Calu3 (cell line): ENCODE data around the gene PHF2. TPM values are rescaled to one million over a fixed set of nuclear protein-coding genes. Genes with fewer than 3 reads are reported as not detected.

ENCODE experiments used
- BruUV-seq: library from RNA; stranded (reverse); fragments of 400-500 nt; replicated peaks from 2 replicates; lab custom pipeline; 2021; lab: Mats Ljungman, UMichigan
- CTCF ChIA-PET: fragments of 300-600 bp; sonication (Branson Sonifier 250); formaldehyde crosslinking; loops from one replicate; lab custom pipeline; 2022; ENCODE audit warnings: antibody characterized with exemption; lab: Charles Lee
- DNase-seq: peaks from one replicate; pipeline ENCODE4 v3.0.0; 2022
- H3K27ac Mint-ChIP-seq: one replicate; pipeline ENCODE4 v1.8.0; 2022; ENCODE audit warnings: mixed read lengths; ENCODE audit not compliant: unreplicated experiment
- H3K27me3 Mint-ChIP-seq: one replicate; pipeline ENCODE4 v1.8.0; 2022; ENCODE audit warnings: mixed read lengths; ENCODE audit not compliant: unreplicated experiment
- H3K36me3 Mint-ChIP-seq: one replicate; pipeline ENCODE4 v1.8.0; 2022; ENCODE audit warnings: mild to moderate bottlenecking, moderate library complexity, mixed read lengths; ENCODE audit not compliant: insufficient read depth, unreplicated experiment
- H3K4me1 Mint-ChIP-seq: one replicate; pipeline ENCODE4 v1.8.0; 2022; ENCODE audit warnings: mild to moderate bottlenecking, low read depth, mixed read lengths; ENCODE audit not compliant: unreplicated experiment
- H3K4me3 Mint-ChIP-seq: one replicate; pipeline ENCODE4 v1.8.0; 2022; ENCODE audit warnings: mild to moderate bottlenecking, low read depth, moderate library complexity, mixed read lengths; ENCODE audit not compliant: unreplicated experiment
- H3K9me3 Mint-ChIP-seq: one replicate; pipeline ENCODE4 v1.8.0; 2022; ENCODE audit warnings: low read depth, mixed read lengths; ENCODE audit not compliant: unreplicated experiment
- intact Hi-C: fragments of 100-400 bp; cut with micrococcal nuclease; formaldehyde crosslinking; loops from one replicate; pipeline ENCODE4 v1.10.0; 2022; ENCODE audit not compliant: unreplicated experiment
- total RNA-seq: library from RNA; stranded (reverse); gene quantifications from 2 replicates; pipeline ENCODE4 v1.2.3, GENCODE V29; 2022
- TF ChIP-seq, protein P1 (sequence below): fragments of 200-600 bp; IDR thresholded peaks from one replicate; pipeline ENCODE4 v1.8.0; 2022; ENCODE audit warnings: antibody characterized with exemption; ENCODE audit not compliant: unreplicated experiment

PHF2 gene
- total RNA-seq, 1 experiment from 2014 or later = 13.9 TPM

DNA sequence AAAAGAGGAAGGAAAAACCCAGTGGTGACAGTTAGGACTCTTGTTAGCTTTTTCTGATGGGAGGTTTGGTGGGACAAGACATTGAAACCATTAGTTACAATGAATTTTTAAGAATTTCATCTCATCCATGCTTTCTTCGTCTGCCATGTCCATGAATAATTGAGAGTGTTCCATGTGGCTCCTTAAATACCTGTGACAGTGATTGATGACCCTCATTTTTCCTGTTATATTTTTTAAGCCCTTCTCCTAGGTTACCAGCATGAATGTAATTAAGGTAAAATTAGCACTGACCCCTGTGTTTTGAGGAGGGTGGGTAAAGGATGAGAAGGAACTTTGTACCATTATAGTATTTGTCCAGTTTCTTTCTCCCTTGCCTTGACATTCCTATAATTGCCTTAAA, 23.5 kb upstream of the PHF2 start:
- Mint-ChIP-seq H3K9me3 (no peaks in the 10 kb centered on the region), H3K27ac (no peak overlapping the region), H3K27me3 (no peaks in the 10 kb centered on the region), H3K36me3 (peaks cover 18% of the 10 kb centered on the region), H3K4me3 (no peak overlapping the region), H3K4me1 (no peaks in the 10 kb centered on the region)
- intact Hi-C loops = no loop called here
- CTCF ChIA-PET = no interaction called here
- BruUV-seq = no TSS peak
- TF ChIP-seq, protein P1, sequence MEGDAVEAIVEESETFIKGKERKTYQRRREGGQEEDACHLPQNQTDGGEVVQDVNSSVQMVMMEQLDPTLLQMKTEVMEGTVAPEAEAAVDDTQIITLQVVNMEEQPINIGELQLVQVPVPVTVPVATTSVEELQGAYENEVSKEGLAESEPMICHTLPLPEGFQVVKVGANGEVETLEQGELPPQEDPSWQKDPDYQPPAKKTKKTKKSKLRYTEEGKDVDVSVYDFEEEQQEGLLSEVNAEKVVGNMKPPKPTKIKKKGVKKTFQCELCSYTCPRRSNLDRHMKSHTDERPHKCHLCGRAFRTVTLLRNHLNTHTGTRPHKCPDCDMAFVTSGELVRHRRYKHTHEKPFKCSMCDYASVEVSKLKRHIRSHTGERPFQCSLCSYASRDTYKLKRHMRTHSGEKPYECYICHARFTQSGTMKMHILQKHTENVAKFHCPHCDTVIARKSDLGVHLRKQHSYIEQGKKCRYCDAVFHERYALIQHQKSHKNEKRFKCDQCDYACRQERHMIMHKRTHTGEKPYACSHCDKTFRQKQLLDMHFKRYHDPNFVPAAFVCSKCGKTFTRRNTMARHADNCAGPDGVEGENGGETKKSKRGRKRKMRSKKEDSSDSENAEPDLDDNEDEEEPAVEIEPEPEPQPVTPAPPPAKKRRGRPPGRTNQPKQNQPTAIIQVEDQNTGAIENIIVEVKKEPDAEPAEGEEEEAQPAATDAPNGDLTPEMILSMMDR = no peak
- DNase-seq = no peak

DNA sequence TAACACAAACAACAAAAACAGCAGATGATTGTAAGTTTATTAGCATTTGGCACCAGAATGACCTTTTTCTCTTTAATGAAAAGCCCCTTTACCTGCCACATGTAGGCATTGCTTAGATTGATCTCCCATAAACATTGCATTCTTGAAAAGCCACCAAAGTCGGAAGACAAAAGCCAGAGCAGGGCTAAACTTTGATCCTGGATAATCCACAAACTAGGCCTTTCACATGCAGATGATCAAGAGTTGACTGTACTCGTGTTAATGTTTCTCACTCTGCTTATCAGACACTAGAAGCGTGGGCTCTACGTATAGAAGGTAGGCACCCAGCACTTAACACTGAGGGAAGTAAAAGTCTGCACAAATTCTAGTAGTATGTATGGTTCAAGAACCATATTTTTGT, 21.0 kb upstream of the PHF2 start:
- BruUV-seq = no TSS peak
- intact Hi-C loops = no loop called here
- no peaks in the 10 kb centered on the region for H3K9me3 Mint-ChIP-seq
- TF ChIP-seq, protein P1 = no peak
- no peaks in the 10 kb centered on the region for H3K4me1 Mint-ChIP-seq
- H3K4me3 Mint-ChIP-seq = no peak overlapping the region
- no peak overlapping the region for H3K27ac Mint-ChIP-seq
- H3K27me3 Mint-ChIP-seq = no peaks in the 10 kb centered on the region
- CTCF ChIA-PET = no interaction called here
- peaks cover 18% of the 10 kb centered on the region for H3K36me3 Mint-ChIP-seq
- DNase-seq = no peak

DNA sequence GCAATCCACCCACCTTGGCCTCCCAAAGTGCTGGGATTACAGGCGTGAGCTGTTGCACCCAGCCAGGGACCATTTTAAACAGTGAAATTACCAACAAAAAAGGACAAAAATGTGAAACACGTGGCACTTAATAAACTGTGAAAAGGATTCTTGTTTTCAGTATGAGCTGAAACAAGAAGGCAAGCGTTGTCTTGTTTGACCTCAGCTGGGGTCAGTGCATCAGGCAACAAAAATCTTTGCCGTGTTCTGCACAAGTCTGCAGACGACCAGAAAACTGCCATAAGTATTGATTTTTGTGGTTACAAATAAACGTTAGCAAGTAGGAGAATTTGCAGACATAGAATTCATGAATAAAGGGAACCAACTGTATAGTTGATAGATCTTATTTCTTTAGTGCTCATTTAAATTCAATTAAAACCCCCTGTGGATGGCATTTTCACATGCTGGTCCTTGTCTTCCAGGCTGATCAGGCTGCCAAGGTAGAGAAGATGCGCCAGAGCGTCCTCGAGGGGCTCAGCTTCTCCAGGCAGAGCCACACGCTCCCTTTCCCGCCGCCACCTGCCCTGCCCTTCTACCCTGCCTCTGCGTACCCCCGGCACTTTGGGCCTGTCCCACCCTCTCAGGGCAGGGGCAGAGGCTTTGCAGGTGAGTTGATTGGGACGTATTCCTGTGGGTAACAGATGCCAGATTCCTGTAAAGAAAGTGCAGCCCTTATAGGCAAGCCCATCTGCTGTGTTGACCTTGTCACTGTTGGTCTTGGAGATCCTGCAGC, 18.8 kb upstream of the PHF2 start:
- no peak overlapping the region for H3K4me3 Mint-ChIP-seq
- no peaks in the 10 kb centered on the region for H3K4me1 Mint-ChIP-seq
- TF ChIP-seq, protein P1 = no peak
- BruUV-seq = no TSS peak
- H3K27me3 Mint-ChIP-seq = no peaks in the 10 kb centered on the region
- CTCF ChIA-PET = no interaction called here
- H3K36me3 Mint-ChIP-seq = peaks cover 18% of the 10 kb centered on the region
- H3K27ac Mint-ChIP-seq = no peak overlapping the region
- intact Hi-C loops = no loop called here
- no peak for DNase-seq
- no peaks in the 10 kb centered on the region for H3K9me3 Mint-ChIP-seq

DNA sequence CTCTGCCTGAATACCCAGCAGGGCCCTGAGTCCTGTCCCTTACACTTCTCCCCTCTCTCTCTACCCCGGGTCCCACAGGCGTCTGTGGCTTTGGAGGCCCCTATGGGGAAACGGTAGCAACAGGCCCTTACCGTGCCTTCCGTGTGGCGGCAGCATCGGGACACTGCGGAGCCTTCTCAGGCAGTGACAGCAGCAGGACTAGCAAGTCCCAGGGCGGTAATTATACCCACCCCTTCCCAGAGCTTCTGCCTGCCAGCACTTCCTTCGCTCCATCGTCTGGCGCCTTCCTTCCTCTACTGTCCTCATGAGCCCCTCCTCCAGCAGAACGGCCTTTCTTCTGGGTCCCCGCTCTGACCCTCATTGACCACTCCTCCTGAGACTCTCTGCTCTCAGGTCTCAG, 17.9 kb upstream of the PHF2 start:
- H3K9me3 Mint-ChIP-seq = no peaks in the 10 kb centered on the region
- CTCF ChIA-PET = no interaction called here

More for the DNA sequence above, 17.9 kb upstream of the PHF2 start:
- no peaks in the 10 kb centered on the region for H3K27me3 Mint-ChIP-seq
- no peak overlapping the region for H3K4me3 Mint-ChIP-seq
- DNase-seq = no peak
- intact Hi-C loops = no loop called here
- TF ChIP-seq, protein P1 = no peak
- H3K36me3 Mint-ChIP-seq = peaks cover 16% of the 10 kb centered on the region
- BruUV-seq = no TSS peak
- no peak overlapping the region for H3K27ac Mint-ChIP-seq
- no peaks in the 10 kb centered on the region for H3K4me1 Mint-ChIP-seq
